Cardiac muscle cell (in vitro differentiated cells and primary cell): ENCODE measurements around the gene ZIC5. TPM values are rescaled to one million over a fixed set of nuclear protein-coding genes. Genes with fewer than 3 reads are reported as not detected.
"Not testable (repeated sequence)": the region's sequence is repeated elsewhere in the genome, so short reads cannot be mapped to it uniquely, and the experiment has no call there.

ENCODE experiments used
- DNase-seq, 2 donors: peaks; one replicate each; pipeline versions ENCODE4 v3.0.0 to v3.0.0-alpha.2; 2010 to 2017; ENCODE audit warnings: low read depth in 1 of 2, low spot score in 1 of 2
- H3K27ac ChIP-seq: fragments of 200-600 bp; sonication (generic); 2 replicates; pipeline ENCODE4 v1.5.1; 2016
- H3K27me3 ChIP-seq: fragments of 200-600 bp; sonication (generic); 2 replicates; pipeline ENCODE4 v1.6.0; 2016; ENCODE audit warnings: control low read depth
- H3K36me3 ChIP-seq: fragments of 200-600 bp; sonication (generic); 2 replicates; pipeline ENCODE4 v1.5.1; 2016; ENCODE audit warnings: control low read depth
- H3K4me1 ChIP-seq: fragments of 200-600 bp; sonication (generic); 2 replicates; pipeline ENCODE4 v1.8.1; 2017; ENCODE audit warnings: low read depth, mild to moderate bottlenecking, mixed run types
- H3K4me3 ChIP-seq: fragments of 200-600 bp; sonication (generic); 2 replicates; pipeline ENCODE4 v1.5.1; 2016; ENCODE audit warnings: mild to moderate bottlenecking
- H3K9me3 ChIP-seq: fragments of 200-600 bp; sonication (generic); 2 replicates; pipeline ENCODE4 v1.5.1; 2017; ENCODE audit warnings: low read depth, mild to moderate bottlenecking, control low read depth
- polyA plus RNA-seq: library from polyadenylated mRNA; unstranded; fragments of >200 nt; fragmentation: Nextera tagmentation; extraction: Ambion mirVana; gene quantifications from 2 replicates; pipeline ENCODE4 v1.2.1, GENCODE V29; 2016
- total RNA-seq: library from RNA; depleted of rRNA; stranded (reverse); fragments of >200 nt; gene quantifications from 2 replicates; pipeline ENCODE4 v1.2.3, GENCODE V29; 2016
- TF ChIP-seq, protein P1 (sequence below): IDR thresholded peaks from 2 replicates; pipeline ENCODE4 v1.5.1; 2012; ENCODE audit warnings: low read depth, mild to moderate bottlenecking, low read length

Gene ZIC5
- total and polyA plus RNA-seq, 2 experiments from 2014 or later: 0.22 to 0.69 TPM

DNA sequence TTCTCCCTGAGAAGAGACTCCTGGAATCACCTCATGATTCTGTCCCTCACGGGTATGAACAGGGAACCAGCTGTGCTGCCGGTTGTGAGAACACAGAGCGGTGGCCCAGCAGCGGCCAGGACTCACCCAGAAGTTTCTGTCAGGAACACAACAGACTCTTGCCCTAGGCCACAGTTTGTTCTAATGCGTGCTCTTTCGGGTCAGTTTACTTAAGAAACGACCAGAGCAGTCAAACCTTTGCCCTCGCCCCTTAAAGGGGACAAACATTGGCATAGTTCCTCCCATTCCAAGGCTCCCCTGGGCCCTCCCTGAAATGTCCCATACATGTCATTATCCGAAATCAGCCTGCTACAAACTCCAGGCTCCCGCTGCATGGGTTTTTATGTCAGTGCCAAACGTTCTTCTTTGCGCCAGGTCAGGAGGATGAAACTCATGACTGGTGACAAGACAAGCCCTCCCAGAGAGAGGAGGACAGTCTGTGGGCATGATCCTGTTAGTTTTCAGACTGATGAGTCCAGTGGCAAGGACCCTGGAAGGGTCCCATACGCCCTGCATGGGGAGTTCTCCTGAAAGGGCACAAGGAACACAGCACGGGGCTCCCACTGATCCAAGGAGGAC lies 18.3 kb downstream of the ZIC5 start:
- Histone ChIP-seq H3K9me3 (no peaks in the 10 kb centered on the region), H3K36me3 (no peaks in the 10 kb centered on the region), H3K27ac (no peak overlapping the region), H3K27me3 (peaks cover 68% of the 10 kb centered on the region), H3K4me3 (no peak overlapping the region), H3K4me1 (peaks cover 7% of the 10 kb centered on the region)
- DNase-seq: no peak
- TF ChIP-seq, protein P1, sequence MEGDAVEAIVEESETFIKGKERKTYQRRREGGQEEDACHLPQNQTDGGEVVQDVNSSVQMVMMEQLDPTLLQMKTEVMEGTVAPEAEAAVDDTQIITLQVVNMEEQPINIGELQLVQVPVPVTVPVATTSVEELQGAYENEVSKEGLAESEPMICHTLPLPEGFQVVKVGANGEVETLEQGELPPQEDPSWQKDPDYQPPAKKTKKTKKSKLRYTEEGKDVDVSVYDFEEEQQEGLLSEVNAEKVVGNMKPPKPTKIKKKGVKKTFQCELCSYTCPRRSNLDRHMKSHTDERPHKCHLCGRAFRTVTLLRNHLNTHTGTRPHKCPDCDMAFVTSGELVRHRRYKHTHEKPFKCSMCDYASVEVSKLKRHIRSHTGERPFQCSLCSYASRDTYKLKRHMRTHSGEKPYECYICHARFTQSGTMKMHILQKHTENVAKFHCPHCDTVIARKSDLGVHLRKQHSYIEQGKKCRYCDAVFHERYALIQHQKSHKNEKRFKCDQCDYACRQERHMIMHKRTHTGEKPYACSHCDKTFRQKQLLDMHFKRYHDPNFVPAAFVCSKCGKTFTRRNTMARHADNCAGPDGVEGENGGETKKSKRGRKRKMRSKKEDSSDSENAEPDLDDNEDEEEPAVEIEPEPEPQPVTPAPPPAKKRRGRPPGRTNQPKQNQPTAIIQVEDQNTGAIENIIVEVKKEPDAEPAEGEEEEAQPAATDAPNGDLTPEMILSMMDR: no peak

DNA sequence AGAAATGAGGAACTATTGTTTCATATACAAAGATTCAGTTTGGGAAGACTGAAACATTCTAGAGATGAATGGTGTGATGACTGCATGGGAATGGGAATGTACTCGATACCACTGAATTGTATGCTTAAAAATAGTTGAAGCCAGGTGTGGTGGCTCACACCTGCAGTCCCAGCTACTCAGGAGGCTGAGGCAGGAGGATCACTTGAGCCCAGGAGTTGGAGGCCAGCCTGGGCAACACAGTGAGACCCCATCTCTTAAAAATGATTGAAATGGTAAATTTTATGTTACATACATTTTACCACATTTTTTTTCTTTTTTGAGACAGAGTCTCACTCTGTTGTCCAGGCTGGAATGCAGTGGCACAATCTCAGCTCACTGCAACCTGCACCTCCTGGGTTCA lies 19.9 kb downstream of the ZIC5 start:
- not testable (repeated sequence) for H3K4me1 ChIP-seq, H3K36me3 ChIP-seq, H3K27ac ChIP-seq, H3K4me3 ChIP-seq, DNase-seq, H3K9me3 ChIP-seq
- H3K27me3 ChIP-seq: peaks cover 52% of the 10 kb centered on the region

DNA sequence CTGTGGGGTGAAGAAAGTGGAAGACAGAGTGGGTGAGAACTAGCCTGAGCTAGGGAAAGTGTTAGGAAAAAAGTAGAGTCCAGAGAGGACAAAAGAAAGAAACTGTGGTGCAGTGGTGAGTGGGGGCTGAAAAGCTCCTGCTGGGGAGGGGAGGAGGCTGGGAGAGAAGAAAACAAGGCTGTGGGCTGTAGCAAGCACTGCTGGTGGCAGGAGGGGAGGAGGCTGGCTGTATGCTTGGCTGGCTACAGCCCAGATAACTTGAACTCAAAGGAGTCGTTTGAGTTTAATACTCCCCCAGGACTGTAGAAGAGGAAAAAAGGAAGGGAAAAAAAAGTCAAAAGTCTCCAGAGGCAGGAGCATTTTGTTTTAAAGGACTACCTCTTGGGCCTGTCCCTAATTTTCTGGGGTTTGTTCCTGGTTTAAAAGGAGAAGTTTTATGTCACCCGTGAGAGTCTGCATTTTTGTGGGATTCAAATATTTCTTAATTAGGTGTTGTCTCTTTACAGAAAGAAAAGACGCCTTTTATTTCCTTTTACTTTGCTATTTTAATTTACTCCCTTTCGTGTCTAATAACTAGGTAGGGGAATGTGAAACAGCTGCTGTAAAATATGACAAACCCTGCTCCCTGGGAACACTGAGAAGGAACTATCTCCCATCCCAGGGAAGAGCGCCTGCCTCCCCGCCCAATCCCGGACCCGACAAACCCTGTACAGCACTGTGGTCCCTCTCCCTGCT lies 21.7 kb downstream of the ZIC5 start:
- peaks cover 7% of the 10 kb centered on the region for H3K4me1 ChIP-seq
- H3K36me3 ChIP-seq: no peaks in the 10 kb centered on the region
- H3K27ac ChIP-seq: no peak overlapping the region
- H3K27me3 ChIP-seq: peaks cover 34% of the 10 kb centered on the region
- H3K9me3 ChIP-seq: no peaks in the 10 kb centered on the region
- TF ChIP-seq, protein P1: no peak
- no peak for DNase-seq
- no peak overlapping the region for H3K4me3 ChIP-seq

DNA sequence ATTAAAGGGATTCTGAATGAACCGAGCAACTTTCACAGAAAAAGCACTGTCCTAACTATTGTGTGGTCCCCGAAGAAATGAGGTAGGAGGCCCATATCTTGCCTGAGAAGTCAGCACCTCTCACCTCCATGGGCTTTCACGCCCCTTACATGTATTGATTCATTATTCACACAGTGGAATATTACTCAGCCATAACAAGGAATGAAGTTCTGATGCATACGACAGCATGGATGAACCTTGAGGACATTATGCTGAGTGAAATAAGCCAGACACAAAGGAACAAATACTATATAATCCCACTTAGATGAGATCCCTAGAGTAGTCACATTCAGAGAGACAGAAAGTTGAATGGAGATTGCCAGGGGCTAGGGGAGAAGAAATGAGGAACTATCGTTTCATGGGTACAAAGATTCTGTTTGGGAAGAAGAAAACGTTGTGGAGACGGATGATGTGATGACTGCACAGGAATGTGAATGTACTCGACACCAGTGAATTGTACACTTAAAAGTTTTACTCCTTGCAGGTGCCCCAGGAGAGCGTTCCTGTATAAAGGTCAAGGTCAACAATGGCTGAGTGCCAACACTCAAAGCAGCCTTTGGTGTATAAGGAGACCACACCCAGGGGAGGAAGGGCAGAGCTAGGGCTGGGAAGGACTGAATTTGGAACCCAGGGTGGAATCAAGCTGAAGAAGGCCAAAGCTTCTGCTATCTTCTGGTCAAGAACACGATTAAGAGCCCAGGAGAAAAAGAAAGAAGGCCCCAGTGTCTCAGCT lies 22.5 kb downstream of the ZIC5 start:
- TF ChIP-seq, protein P1: no peak
- peaks cover 26% of the 10 kb centered on the region for H3K27me3 ChIP-seq
- no peaks in the 10 kb centered on the region for H3K36me3 ChIP-seq
- H3K27ac ChIP-seq: no peak overlapping the region
- H3K4me1 ChIP-seq: peaks cover 7% of the 10 kb centered on the region
- no peak for DNase-seq
- no peak overlapping the region for H3K4me3 ChIP-seq
- no peaks in the 10 kb centered on the region for H3K9me3 ChIP-seq

DNA sequence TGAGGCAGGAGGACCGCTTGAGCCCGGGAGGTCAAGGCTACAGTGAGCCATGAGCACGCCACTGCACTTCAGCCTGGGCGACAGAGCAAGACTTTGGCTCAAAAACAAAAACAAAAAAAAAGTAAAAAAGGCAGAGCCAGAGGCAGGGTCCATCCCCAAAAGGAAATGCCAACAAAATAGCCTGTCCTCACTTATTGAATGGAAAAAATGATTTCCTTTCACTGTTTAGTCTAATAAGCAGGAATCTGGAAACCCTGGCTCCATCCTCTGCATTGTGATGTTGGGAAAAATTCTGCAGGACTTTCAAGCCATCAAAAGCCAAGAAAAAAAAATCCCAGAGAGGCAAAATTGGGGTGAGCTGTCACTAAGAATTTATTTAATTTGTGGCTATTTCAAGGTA lies 23.2 kb downstream of the ZIC5 start:
- TF ChIP-seq, protein P1: no peak
- Histone ChIP-seq H3K9me3 (no peaks in the 10 kb centered on the region), H3K4me1 (peaks cover 7% of the 10 kb centered on the region), H3K27me3 (peaks cover 19% of the 10 kb centered on the region), H3K36me3 (no peaks in the 10 kb centered on the region), H3K27ac (no peak overlapping the region), H3K4me3 (no peak overlapping the region)
- DNase-seq: no peak

DNA sequence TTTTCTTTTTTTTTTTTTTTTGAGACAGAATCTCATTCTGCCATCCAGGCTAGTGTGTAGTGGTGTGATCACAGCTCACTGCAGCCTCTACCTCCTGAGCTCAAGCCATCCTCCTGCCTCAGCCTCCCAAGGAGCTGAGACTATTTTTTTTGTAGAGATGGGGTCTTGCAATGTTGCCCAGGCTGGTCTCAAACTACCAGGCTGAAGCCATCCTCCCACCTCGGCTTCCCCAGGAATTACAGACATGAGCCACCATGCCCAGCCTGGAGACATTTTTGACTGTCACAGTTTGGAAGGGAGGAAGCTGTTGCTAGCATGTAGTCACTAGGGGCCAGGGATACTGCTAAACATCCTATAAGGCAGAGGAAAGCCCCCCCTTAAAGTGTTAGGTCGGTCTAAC lies 23.9 kb downstream of the ZIC5 start:
- H3K4me3 ChIP-seq: no peak overlapping the region
- H3K36me3 ChIP-seq: no peaks in the 10 kb centered on the region
- no peak for DNase-seq
- H3K4me1 ChIP-seq: peaks cover 7% of the 10 kb centered on the region
- no peaks in the 10 kb centered on the region for H3K9me3 ChIP-seq
- TF ChIP-seq, protein P1: no peak
- H3K27ac ChIP-seq: no peak overlapping the region
- H3K27me3 ChIP-seq: peaks cover 12% of the 10 kb centered on the region

DNA sequence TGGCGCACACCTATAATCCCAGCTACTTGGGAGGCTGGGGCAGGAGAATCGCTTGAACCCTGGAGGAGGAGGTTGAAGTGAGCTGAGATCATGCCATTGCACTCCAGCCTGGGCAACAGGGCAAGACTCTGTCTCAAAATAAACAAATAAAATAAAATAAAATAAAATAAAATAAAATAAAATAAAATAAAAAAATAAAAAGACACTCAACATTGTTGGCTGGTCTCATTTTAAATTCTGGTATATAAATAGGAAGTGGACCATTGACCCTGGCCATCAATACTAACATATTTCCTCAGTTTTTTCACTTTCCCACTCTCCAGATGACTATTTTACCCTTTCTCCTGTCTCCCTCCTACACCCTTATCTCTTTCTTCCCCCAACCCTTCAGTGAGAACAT lies 26.1 kb downstream of the ZIC5 start:
- H3K27me3 ChIP-seq, H3K9me3 ChIP-seq: not testable (repeated sequence)

More for the DNA sequence above, 26.1 kb downstream of the ZIC5 start:
- not testable (repeated sequence) for H3K4me3 ChIP-seq, H3K4me1 ChIP-seq, DNase-seq, H3K36me3 ChIP-seq, H3K27ac ChIP-seq
